ENCODE results near the gene LDAH.
"Not testable (repeated sequence)": the region's sequence is repeated elsewhere in the genome, so short reads cannot be mapped to it uniquely, and the experiment has no call there.

LDAH gene

DNA sequence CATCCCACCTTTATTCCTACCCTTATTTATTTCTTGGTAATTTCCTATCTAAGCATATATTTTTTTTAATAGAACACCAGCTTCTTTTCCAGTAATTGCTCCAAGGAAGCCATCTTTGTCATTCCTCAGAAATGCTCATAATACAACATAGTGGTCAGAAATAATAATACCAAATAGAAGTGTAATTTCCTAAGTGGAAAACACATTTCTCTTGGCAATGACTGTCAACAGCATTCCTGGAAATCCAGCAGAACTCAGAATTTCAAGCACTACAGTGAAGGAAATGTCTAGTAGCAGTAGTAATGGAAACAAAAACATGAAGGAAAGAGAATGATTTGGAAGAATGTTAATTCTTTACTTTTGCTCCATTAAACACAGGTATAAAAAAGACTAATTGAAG lies 99.4 kb downstream of the LDAH start:
- DNase-seq (ENCODE audit: low read depth in 1 of 2, low spot score in 1 of 2): no peak

DNA sequence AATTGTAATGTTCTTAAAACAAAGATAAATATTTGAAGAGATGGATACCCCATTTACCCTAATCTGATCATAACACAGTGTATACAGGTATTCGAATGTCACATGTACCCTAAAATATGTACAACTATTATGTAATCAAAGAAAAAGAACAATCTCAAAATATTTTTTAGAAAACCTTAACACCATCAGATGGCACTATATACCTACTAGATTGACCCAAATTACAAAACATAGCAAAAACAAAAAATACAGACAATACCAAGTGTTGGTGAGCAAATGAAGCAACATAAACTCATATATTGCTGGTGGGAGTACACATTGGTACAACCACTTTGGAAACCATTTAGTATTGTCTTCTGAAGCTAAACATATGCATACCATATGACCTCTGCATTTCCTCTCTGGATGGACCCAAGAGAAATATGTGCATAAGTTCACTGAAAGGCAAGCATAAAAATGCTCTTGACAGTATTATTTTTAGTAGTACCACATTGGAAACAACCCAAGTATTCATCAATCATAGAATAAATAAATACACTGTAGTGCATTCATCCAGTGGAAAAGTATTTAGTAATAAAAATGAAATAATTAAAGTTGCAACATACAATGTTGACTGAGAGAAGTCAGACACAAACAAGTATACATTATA lies 100.2 kb downstream of the LDAH start:
- DNase-seq (ENCODE audit: low read depth in 1 of 2, low spot score in 1 of 2): no peak

DNA sequence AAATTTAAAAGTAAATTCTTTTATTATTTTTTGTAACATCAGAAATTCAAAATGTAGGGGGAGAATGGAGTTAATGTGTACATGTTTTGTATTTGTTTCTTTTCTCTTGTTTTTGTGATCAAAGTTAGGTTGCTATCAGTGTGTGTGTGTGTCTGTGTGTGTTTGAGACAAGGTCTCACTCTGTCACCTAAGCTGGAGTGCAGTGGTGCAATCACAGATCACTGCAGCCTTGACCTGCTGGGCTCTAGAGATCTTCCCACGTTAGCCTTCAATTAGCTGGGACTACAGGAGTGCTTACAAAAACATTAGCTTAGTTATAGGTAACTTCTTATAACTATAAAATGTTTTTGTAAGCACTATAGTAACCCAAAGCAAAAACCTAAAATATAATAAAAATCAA lies 105.3 kb downstream of the LDAH start:
- DNase-seq (ENCODE audit: low read depth in 1 of 2, low spot score in 1 of 2): no peak

DNA sequence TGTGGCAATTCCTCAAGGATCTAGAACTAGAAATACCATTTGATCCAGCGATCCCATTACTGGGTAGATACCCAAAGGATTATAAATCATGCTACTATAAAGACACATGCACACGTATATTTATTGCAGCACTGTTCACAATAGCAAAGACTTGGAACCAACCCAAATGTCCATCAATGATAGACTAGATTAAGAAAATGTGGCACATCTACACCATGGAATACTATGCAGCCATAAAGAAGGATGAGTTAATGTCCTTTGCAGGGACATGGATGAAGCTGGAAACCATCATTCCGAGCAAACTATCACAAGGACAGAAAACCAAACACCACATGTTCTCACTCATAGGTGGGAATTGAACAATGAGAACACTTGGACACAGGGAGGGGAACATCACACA lies 106.7 kb downstream of the LDAH start:
- not testable (repeated sequence) for DNase-seq (ENCODE audit: low read depth in 1 of 2, low spot score in 1 of 2)

DNA sequence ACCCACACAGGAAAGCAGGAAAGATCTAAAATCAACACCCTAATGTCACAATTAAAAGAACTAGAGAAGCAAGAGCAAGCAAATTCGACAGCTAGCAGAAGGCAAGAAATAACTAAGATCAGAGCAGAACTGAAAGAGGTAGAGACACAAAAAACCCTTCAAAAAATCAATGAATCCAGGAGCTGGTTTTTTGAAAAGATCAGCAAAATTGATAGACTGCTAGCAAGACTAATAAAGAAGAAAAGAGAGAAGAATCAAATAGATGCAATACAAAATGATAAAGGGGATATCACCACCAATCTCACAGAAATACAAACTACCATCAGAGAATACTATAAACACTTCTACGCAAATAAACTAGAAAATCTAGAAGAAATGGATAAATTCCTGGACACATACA lies 108.5 kb downstream of the LDAH start:
- DNase-seq (ENCODE audit: low read depth in 1 of 2, low spot score in 1 of 2): not testable (repeated sequence)

DNA sequence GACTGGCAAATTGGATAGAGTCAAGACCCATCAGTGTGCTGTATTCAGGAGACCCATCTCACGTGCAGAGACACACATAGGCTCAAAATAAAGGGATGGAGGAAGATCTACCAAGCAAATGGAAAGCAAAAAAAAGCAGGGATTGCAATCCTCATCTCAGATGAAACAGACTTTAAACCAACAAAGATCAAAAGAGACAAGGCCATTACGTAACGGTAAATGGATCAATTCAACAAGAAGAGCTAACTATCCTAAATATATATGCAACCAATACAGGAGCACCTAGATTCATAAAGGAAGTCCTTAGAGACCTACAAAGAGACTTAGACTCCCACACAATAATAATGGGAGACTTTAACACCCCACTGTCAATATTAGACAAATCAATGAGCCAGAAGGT lies 109.3 kb downstream of the LDAH start:
- DNase-seq (ENCODE audit: low read depth in 1 of 2, low spot score in 1 of 2): not testable (repeated sequence)

DNA sequence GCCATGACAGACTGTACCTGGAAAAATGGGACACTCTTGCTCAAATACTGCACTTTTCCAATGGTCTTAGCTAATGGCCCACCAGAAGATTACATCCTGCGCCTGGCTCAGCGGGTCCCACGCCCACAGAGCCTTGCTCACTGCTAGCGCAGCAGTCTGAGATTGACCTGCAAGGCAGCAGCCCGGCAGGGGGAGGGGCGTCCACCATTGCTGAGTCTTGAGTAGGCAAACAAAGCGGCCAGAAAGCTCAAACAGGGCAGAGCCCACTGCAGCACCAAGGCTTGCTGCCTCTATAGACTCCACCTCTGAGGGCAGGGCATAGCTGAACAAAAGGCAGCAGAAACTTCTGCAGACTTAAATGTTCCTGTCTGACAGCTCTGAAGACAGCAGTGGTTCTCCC lies 111.3 kb downstream of the LDAH start:
- DNase-seq (ENCODE audit: low read depth in 1 of 2, low spot score in 1 of 2): not testable (repeated sequence)

DNA sequence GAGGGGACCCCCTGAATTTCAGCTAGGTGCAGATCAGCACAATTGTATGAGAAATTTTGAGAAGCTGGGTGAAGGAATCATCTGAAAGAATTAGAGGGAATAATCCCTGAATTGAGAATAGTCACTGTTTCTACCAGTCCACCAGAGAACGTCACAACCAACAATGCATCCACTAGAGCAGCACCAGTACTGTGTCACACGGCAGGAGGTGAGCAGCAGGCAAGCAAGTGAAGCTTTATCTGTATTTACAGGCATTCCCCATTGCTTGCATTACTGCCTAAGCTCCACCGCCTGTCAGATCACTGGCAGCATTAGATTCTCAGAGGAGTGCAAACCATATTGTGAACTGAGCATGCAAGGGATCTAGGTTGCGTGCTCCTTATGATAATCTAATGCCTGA lies 115.3 kb downstream of the LDAH start:
- no peak for DNase-seq (ENCODE audit: low read depth in 1 of 2, low spot score in 1 of 2)

DNA sequence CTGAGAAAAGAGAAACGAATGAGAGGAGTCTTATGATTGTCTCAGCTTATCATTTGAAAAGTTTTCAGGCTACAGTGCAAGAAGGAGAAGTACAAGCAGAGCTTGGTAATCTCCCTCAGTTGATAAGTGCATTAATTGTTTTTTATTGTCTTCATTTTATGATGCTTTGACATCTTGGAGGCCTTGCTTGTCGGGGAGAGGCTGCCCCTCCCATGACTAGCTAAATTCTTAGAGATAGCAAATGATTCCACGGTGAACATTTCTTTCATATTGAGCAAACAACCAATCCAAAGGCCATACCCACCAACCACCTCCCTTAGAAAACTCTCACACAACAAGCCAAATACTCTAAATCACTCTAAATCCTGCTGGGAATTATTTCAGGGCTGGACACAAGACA lies 116.1 kb downstream of the LDAH start:
- DNase-seq (ENCODE audit: low read depth in 1 of 2, low spot score in 1 of 2): no peak

DNA sequence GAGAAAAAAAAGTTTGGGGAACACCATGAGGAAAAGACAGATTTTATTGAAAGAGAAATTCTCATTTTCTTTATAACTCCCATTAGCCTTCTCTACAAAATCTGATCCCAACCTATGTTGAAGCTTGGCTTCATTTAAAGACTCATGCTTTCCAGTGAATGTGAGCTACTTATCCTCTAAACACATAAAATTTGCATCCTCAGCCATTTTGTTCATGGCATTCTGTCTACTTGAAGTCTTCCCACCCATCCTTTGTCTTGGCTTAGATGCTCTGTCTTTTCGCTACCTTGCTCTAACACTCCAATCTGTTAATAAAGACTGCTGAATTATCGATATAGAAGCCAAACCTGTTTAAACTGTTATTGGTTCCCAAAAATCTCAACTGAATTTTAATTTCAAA lies 116.7 kb downstream of the LDAH start:
- no peak for DNase-seq (ENCODE audit: low read depth in 1 of 2, low spot score in 1 of 2)

DNA sequence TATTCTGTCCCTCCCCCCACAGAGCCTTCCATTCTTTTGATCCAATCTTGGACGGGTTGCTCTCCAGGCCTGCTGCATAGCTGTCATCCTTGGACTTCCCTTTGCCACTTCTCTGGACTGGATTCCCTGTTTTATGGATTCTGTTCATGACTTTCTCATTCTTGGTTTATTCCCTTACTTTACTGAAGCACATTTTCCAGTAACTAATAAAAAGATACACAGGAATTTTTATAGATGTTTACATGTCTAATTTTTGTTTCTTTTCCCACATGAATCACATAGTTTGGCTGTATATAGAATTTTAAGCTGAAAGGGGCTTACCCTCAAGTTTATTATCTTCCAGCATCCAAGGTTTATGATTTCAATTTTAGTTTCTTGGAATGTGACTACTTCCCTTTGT lies 118.0 kb downstream of the LDAH start:
- DNase-seq (ENCODE audit: low read depth in 1 of 2, low spot score in 1 of 2): no peak

DNA sequence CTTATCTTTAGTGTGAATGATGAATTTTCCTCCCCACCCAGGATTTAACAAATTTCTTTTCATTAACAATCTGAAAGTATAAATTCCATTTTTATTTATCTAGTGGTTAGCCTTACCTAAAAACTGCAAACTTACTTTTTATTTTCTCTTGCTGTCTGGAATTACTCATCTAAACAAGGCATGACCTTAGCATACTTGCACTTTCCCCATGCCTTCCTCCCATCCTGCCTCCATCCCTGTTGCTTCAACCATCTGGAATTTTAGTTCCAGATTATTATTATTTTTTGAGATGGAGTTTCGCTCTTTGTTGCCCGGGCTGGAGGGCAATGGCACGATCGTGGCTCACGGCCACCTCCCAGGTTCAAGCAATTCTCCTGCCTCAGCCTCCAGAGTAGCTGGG lies 120.3 kb downstream of the LDAH start:
- DNase-seq (ENCODE audit: low read depth in 1 of 2, low spot score in 1 of 2): no peak

DNA sequence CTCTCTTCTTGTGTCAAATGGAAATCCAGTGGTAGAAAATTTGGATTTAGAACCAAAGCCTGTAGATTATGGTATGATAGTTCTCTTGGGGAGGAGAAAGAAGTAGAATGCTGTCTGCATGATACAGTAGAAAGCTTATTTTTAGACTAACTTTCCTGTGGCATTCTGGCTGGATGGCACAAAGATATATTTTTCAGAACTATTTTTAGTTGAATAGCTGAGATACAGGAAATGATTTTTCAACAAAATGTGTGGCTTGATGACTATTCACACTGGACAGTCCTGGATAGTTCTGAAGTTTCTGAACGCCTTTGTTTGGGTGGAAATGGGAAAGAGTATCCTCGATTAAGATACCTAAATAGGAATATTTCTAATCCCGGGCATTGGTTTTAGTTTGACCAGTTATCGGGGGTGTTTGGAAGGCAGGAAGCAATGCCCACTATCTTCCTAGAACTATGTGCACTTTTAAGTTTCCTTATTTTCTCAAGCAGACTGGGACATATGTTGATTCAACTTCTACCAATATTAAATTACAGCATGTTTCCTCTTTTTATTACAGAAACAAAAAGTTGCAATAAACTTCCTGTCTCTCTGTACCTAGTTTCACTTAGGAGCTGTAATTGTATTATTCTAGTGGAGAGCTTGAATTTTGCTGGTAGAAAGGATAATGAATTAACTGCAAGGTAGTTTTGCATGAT lies 123.8 kb downstream of the LDAH start:
- no peak for DNase-seq (ENCODE audit: low read depth in 1 of 2, low spot score in 1 of 2)

DNA sequence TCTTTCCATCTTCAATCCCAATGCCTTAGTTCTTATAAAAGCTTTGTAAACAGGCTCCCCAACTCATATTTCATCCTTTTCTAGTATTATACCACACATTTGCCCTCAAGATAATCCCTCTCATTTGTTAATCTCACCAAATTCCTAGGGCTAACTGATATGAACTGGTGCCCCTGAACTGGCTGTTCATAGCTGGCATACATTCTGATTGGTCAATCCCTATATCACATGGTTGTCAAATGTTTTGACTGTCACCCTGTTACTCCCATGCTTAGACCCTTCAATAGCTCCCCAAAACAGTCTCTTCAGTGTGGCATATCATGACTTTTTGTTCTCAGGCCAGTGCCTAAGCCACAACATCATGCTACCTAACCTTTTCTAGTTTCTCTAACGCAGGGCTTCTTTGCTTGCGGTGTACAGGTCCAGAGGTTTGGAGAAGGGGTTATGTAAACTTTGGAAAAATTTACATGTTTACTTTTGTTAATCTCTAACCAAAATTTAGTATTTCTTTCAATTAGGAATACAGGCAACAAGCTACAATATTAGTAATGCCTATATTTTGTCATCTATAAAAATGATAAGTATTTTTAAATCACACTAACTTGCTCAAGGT lies 125.5 kb downstream of the LDAH start:
- DNase-seq (ENCODE audit: low read depth in 1 of 2, low spot score in 1 of 2): no peak

DNA sequence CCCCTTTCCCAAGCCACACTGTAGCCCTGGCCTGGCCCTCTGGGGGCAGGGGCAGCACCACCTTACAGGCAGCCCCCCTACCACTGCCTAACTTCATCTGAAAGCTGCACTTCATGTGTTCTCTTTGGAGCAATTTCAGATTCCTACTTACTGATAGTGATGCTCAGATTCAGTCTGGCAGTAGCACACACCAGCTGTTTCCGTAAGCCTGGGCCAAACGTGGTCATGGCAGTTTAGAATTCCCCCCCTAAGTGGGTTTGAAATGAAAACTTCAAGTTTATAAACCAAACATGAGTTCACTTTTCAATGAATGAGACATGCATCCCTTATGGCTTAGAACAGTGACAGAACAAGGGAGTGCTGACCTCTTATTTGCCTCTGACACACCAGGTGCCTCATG lies 126.5 kb downstream of the LDAH start:
- DNase-seq (ENCODE audit: low read depth in 1 of 2, low spot score in 1 of 2): no peak

DNA sequence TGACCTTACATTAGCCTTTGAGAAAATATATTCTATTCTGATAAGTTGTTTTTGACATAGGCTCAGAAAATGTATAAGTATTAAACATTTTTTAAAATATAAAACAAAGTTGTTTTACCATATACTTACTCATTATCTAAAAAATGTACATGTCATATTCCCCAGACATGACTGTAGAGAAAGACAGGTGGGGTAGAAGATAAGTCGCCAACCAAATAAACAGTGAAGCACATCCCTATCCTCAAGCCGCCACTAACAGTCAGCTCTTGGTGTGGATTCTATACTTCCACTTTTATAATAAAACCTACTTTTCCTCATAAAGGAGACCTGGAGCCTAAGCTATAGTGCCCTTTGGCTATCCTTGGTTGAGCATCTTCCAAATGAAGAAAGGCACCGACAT lies 129.6 kb downstream of the LDAH start:
- no peak for DNase-seq (ENCODE audit: low read depth in 1 of 2, low spot score in 1 of 2)

DNA sequence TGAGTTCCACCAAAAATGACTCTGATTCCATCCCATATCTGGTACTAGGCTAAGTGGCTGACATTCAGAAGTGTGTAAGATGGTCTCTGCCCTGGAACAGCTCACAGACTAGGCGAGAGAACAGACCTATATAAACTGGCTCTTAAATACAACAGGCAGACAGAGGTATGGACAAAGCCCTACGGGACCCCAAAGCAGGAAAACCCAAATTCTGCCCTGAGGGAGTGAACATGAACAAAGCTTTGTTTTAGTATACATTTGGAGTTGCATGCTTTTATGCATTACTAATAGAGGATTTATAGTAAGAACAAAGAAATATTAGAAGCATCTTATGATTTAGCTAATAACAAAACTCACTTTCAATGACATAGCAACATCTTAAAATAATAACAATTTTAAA lies 130.8 kb downstream of the LDAH start:
- no peak for DNase-seq (ENCODE audit: low read depth in 1 of 2, low spot score in 1 of 2)

DNA sequence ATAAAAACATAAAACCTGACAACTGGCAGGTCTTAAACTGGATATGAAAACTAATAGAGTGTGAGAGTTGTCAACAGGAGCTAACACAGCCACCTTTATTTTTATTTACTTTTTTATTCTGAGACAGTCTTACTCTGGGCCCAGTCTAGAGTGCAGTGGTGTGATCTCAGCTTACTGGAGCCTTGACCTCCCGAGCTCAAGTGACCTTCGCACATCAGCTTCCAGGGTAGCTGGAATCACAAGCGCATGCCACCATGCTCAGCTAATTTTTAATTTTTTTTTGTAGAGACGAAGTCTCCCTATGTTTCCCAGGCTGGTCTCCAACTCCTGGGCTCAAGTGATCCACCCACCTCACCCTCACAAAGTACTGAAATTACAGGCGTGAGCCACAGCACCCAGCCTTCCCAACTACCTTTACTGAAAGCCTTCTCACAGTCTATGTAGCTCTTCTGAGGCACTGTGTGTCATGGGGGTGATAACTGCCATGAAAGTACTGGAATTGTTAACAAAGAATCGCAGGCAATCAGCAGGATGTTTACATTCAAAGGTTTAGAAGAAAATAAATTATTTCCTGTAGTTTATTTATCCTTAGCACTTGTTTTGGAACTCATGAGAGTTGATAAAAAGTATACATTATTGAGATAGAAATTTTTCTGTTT lies 131.7 kb downstream of the LDAH start:
- no peak for DNase-seq (ENCODE audit: low read depth in 1 of 2, low spot score in 1 of 2)

DNA sequence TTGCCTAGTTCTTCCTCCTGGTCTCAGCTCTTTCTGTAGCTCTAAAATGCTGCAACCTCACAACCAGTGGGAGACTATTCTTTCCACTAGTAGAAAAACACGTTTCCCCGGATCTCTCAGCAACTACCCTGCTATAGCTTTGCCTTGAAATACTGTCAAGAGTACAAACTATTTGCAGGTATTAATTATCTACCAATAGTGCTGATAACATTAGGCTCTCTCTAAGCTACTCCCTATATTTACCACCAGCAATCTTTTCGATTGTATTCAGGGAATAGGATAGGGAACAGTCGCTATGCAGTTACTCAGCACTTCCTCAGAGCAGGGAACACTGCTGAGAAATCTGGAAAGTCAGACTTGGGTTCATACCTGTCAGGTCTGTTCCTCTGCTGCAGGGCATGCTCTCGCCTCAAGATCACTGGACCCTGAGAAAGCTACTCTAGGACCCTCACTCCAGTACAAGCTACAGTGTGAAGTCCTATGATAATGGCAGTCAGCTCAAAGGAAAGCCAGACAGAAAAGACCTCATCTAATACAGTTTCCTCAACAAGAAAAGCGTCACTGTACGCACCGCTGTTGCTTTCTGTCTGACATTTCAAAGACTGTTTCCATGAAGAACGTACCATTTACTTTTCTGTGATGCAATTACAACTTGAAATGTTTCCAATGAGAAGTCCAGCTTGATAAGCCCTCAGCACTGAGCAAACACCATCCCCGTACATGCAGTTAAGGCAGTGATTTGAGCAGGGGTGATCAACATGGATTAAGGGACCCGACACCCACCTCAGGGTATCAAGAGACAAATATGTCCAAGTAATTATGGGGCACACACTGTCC lies 133.3 kb downstream of the LDAH start:
- DNase-seq (ENCODE audit: low read depth in 1 of 2, low spot score in 1 of 2): no peak

DNA sequence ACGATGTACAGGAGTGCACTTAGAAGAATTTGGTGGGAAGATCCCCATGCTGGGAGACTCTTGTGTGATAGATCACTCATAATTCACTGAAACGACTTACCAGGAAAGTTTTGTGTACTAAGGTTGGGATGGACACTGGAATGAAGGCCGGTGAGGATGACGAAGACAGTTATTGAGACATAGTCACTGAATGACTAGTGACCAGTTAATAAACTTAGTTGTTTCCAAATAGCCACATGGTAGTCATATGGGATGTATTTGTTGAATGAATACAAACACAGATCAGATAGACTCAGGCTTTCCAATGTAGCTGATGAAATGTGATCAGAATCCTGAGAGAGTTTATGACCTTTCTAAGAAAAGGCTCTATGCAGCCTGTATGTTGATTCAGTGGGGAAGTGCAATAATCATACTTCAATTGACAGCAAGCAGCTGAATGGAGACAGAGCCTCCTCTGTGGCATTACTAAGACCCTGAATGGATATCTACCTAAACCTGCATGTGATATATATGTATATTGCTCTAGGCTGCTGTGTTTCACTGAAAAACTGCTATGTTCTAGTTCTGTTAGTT lies 135.6 kb downstream of the LDAH start:
- DNase-seq (ENCODE audit: low read depth in 1 of 2, low spot score in 1 of 2): no peak

DNA sequence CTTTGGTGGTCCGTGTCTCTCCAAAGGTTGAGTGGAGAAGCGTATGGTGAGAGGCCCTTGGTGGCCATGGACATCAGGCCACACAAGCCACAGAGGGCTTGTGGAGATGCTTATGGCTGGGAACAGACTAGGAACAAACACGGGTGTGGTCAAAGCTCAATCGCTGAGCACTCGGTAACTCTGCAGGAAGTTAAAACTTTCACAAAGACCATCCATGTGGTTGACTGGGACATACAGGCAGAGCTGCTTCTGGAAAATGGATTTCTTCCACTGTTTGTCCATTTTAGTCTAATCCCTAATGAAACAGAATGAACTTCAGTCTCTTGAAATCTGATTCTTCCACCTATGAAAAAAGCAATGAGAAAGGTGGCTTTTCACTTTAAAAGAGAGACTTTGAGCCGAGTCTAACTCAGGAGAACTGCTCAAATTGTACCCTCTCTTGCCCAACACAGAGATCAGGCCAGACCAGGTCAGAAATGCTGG lies 138.3 kb downstream of the LDAH start:
- DNase-seq (ENCODE audit: low read depth in 1 of 2, low spot score in 1 of 2): no peak

All from activated T-helper 1 cell treated with anti-CD3 and anti-CD28 coated beads, Interleukin-2, amount 50 U/mL, for 16 hours (primary cell).